ENCODE measurements around the gene PCDH9.

The PCDH9 gene

GRCh38 chr13:66952507-66952906 is 277.6 kb downstream of the PCDH9 start:
- no peak for DNase-seq

GRCh38 chr13:66951426-66951825 is 278.7 kb downstream of the PCDH9 start:
- DNase-seq: no peak

GRCh38 chr13:66950666-66951065 is 279.5 kb downstream of the PCDH9 start:
- no peak for DNase-seq

- no peak for DNase-seq
Measured at GRCh38 chr13:66948910-66949309, 281.2 kb downstream of the PCDH9 start.

GRCh38 chr13:66943530-66943929 is 286.6 kb downstream of the PCDH9 start:
- no peak for DNase-seq

GRCh38 chr13:66940113-66940512 is 290.0 kb downstream of the PCDH9 start:
- no peak for DNase-seq

GRCh38 chr13:66937423-66937822 is 292.7 kb downstream of the PCDH9 start:
- DNase-seq: no peak

- DNase-seq: no peak
Measured at GRCh38 chr13:66933994-66934393, 296.1 kb downstream of the PCDH9 start.

GRCh38 chr13:66933527-66933926 is 296.6 kb downstream of the PCDH9 start:
- no peak for DNase-seq

- DNase-seq: no peak
Measured at GRCh38 chr13:66927562-66927961, 302.6 kb downstream of the PCDH9 start.

GRCh38 chr13:66926851-66927524 is 303.1 kb downstream of the PCDH9 start:
- DNase-seq: peak; percentile 1

GRCh38 chr13:66926200-66926850 is 303.8 kb downstream of the PCDH9 start:
- DNase-seq: no peak

- DNase-seq: no peak
Measured at GRCh38 chr13:66922444-66922843, 307.7 kb downstream of the PCDH9 start.

GRCh38 chr13:66921437-66921836 is 308.7 kb downstream of the PCDH9 start:
- DNase-seq: no peak

- DNase-seq: peak; percentile 44
Measured at GRCh38 chr13:66915596-66916185, 314.4 kb downstream of the PCDH9 start.

- DNase-seq: no peak
Measured at GRCh38 chr13:66914155-66914554, 316.0 kb downstream of the PCDH9 start.

GRCh38 chr13:66911411-66911939 is 318.7 kb downstream of the PCDH9 start:
- no peak for DNase-seq

GRCh38 chr13:66899955-66900354 is 330.2 kb downstream of the PCDH9 start:
- no peak for DNase-seq

GRCh38 chr13:66896933-66897332 is 333.2 kb downstream of the PCDH9 start:
- DNase-seq: no peak

- no peak for DNase-seq
Measured at GRCh38 chr13:66895780-66896179, 334.4 kb downstream of the PCDH9 start.

- no peak for DNase-seq
Measured at GRCh38 chr13:66895320-66895719, 334.8 kb downstream of the PCDH9 start.

GRCh38 chr13:66888698-66889097 is 341.4 kb downstream of the PCDH9 start:
- DNase-seq: no peak

- no peak for DNase-seq
Measured at GRCh38 chr13:66887088-66887487, 343.0 kb downstream of the PCDH9 start.

- DNase-seq: no peak
Measured at GRCh38 chr13:66886264-66886663, 343.9 kb downstream of the PCDH9 start.
